GM18505 (cell line): ENCODE results near the gene DDX43.
"Not testable (repeated sequence)": the region's sequence is repeated elsewhere in the genome, so short reads cannot be mapped to it uniquely, and the experiment has no call there.

Experiments
- ATAC-seq: cut with Tn5 transposase; IDR thresholded peaks from one replicate; pipeline ENCODE4 v1.9.1; 2021; ENCODE audit not compliant: unreplicated experiment
- POLR2A ChIP-seq: IDR thresholded peaks from 4 replicates; pipeline ENCODE4 v1.6.1; 2011; ENCODE audit warnings: borderline replicate concordance; ENCODE audit not compliant: insufficient read depth, insufficient read length; ENCODE audit errors: extremely low read depth

The DDX43 gene

DNA sequence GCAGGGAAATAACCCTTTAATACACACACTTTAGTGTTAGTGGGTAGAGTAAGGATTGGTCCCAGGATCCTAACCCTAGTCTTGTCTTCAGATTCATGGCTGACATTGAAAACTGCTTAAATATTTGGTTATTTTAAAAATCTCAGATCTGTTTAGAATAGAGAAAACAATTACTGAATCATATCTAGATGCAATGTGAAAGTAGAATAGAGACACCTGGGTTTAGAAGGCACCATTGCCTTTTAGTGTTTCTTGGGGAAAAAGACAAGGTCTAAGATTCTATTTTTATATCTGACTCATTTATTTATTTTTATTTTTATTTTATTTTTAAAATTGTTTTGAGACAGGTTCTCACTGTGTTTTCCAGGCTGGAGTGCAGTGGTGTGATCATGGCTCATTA lies 6.0 kb downstream of the DDX43 start:
- no peak for TF ChIP-seq POLR2A
- ATAC-seq = no peak

GRCh38 chr6:73409395-73409794 lies 14.8 kb downstream of the DDX43 start:
- no peak for ATAC-seq
- no peak for TF ChIP-seq POLR2A

DNA sequence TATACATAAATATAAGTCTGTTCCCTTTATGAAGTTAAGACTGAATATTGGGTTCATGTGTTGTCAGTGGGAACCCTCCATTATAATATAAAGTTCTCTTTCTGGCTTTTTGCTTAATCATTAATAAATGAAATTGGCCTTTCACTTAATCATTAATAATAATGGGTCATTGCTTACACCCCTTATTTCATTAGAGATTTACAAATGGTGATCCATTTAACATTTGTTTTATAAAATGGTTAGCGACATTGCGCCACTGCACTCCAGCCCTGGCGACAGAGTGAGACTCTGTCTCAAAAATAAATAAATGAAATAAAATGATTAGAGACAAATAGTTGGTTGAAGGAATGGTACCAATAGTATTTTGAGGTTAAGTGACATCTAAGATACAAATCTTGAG lies 18.5 kb downstream of the DDX43 start:
- no peak for ATAC-seq

GRCh38 chr6:73418081-73418741 lies 23.6 kb downstream of the DDX43 start:
- no peak for TF ChIP-seq POLR2A
- ATAC-seq = no peak

More for the DNA sequence above, 18.5 kb downstream of the DDX43 start:
- TF ChIP-seq POLR2A = no peak

GRCh38 chr6:73421534-73421933 lies 26.9 kb downstream of the DDX43 start:
- TF ChIP-seq POLR2A = no peak
- ATAC-seq = no peak

- ATAC-seq = no peak
- no peak for TF ChIP-seq POLR2A
Measured at GRCh38 chr6:73435236-73435635, 40.6 kb downstream of the DDX43 start.

DNA sequence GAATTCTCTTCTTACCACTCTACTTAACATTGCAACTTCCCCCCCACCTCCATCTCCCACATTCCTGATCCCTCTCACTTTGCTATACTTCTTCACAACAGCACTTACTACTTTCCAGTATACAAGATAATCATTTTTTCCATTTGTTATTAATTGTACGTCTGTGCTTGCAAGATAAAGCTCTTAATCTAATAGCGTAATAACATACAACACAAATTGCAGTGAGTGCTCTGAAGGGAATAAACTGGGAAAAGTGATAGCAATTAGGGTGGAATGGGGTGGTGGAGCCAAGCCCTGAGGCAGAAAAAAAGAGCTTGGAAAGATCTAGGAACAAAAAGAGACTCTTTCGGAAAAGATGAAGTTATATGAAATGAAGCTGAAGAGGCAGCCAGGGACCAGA lies 48.9 kb downstream of the DDX43 start:
- TF ChIP-seq POLR2A = no peak
- no peak for ATAC-seq

- peak; percentile 50 for ATAC-seq
- TF ChIP-seq POLR2A = peak; percentile 58
Measured at GRCh38 chr6:73451223-73452106, 56.8 kb downstream of the DDX43 start.

- peak; percentile 66 for ATAC-seq
- peak; percentile 70 for TF ChIP-seq POLR2A
Measured at GRCh38 chr6:73452107-73452461, 57.5 kb downstream of the DDX43 start, which contains the start of gene CGAS. TSS of gene CGAS (minus strand) at chr6:73452297. CDS start at chr6:73452181, 116 bp downstream.

GRCh38 chr6:73455865-73456629 lies 61.4 kb downstream of the DDX43 start:
- no peak for ATAC-seq
- no peak for TF ChIP-seq POLR2A

DNA sequence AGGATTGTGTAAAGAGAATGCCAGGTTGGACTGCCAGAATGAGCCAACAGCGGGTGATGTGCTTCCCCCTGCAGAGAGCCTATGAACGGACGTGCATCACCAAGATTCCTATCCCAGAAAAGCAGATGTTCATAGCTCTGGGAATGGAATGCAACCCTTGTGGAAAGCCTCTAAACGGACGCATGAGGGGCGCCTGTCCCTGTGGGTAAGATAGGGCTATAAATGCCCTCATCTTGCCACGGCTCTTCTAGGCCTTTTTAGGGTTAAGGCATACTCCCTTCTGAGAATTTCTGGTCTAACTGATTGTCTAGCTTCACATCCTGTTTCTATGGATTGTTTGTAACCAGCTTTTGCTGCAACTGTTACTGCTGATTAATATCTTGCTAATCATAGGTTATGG lies 64.8 kb downstream of the DDX43 start:
- ATAC-seq = not testable (repeated sequence)

GRCh38 chr6:73460056-73460455 lies 65.4 kb downstream of the DDX43 start:
- TF ChIP-seq POLR2A = no peak
- no peak for ATAC-seq

GRCh38 chr6:73461537-73462350 lies 67.1 kb downstream of the DDX43 start, which contains the start of gene MTO1:
TSS of gene MTO1 (plus strand) at chr6:73461737. CDS start at chr6:73461855, 118 bp downstream.
- peak; percentile 82 for TF ChIP-seq POLR2A
- peak; percentile 95 for ATAC-seq
